ENCODE measurements around the gene MGLL. TPM values are rescaled to one million over a fixed set of nuclear protein-coding genes. Genes with fewer than 3 reads are reported as not detected.

Gene MGLL
- total and polyA plus RNA-seq, 9 of the 15 experiments (the other 6 are each of a cell fraction or from before 2014, with no cell fraction given) = 0.12 to 0.32 (median 0.18) TPM; not detected in 6

- no peaks in the 10 kb centered on the region for H3K9me3 ChIP-seq (replicated peaks; ENCODE audit: control insufficient read depth, insufficient read depth, low read depth, low read length)
- H2AFZ ChIP-seq (ENCODE audit: low read depth, low read length) = no peak overlapping the region
- in situ Hi-C loops (cut with MboI) = no loop called here
- ChIA-PET POLR2A (no interaction called here), CTCF (ENCODE audit: low intra/inter-chr PET ratio) (no interaction called here)
- no peaks in the 10 kb centered on the region for H4K20me1 ChIP-seq (replicated peaks; ENCODE audit: control insufficient read depth, insufficient read depth, low read length)
- no peak overlapping the region for H3K9ac ChIP-seq (ENCODE audit: insufficient read depth in 1 of 2, low read depth in 2 of 2, low read length in 2 of 2)
- H3K27ac ChIP-seq (ENCODE audit: extremely low read depth, low read depth, low read length) = no peak overlapping the region
- H3K27me3 ChIP-seq (ENCODE audit: control insufficient read depth in 2 of 2, insufficient read depth in 2 of 2, low read length in 2 of 2) = peaks cover 8 to 30% of the 10 kb centered on the region in 2 experiments; a peak in 4 of 5 replicates
- no peaks in the 10 kb centered on the region for H3K79me2 ChIP-seq (ENCODE audit: control insufficient read depth, insufficient read depth, low read length)
- H3K4me2 ChIP-seq (ENCODE audit: insufficient read depth, low read length) = no peak overlapping the region
- TF ChIP-seq ZC3H11A (IDR thresholded peaks at IDR 0.05; ENCODE audit: low read depth, low read length) (no peak), HBP1 (CRISPR knock-in tag; IDR thresholded peaks at IDR 0.05) (no peak), MEIS2 (IDR thresholded peaks at IDR 0.05; ENCODE audit: partially characterized antibody) (no peak)
- intact Hi-C loops (cut with micrococcal nuclease) = no loop called here
- no peaks in the 10 kb centered on the region for H3K36me3 ChIP-seq (ENCODE audit: control insufficient read depth, insufficient read depth, low read length)
- no peak for FAIRE-seq
- no peaks in the 10 kb centered on the region for H3K4me1 ChIP-seq (replicated peaks in 1 of 2; ENCODE audit: control insufficient read depth in 2 of 2, insufficient read depth in 2 of 2, low read length in 2 of 2)
- BruUV-seq (replicated peaks) = no TSS peak
- ATAC-seq = no peak
- H3K9me1 ChIP-seq (ENCODE audit: control insufficient read depth, insufficient read depth, low read length) = no peaks in the 10 kb centered on the region
- DNase-seq (ENCODE audit: extremely low read depth in 1 of 4, low spot score in 3 of 4) = no peak
- 0% methylated on average over 4 of the region's 4 CpGs for whole genome bisulfite sequencing (ENCODE audit: insufficient coverage, low coverage, missing lambda C conversion rate)
- no peak overlapping the region for H3K4me3 ChIP-seq
These were observed 25.0 kb upstream of the MGLL start for GRCh38 chr3:127847236-127847720.

GRCh38 chr3:127846576-127846975, 24.3 kb upstream of the MGLL start:
- FAIRE-seq (no peak), DNase-seq (ENCODE audit: extremely low read depth in 1 of 4, low spot score in 3 of 4) (no peak), ATAC-seq (no peak)
- no peaks in the 10 kb centered on the region for H3K4me1 ChIP-seq (replicated peaks in 1 of 2; ENCODE audit: control insufficient read depth in 2 of 2, insufficient read depth in 2 of 2, low read length in 2 of 2)
- ChIA-PET CTCF (ENCODE audit: low intra/inter-chr PET ratio) (no interaction called here), POLR2A (no interaction called here)
- no peak overlapping the region for H3K9ac ChIP-seq (ENCODE audit: insufficient read depth in 1 of 2, low read depth in 2 of 2, low read length in 2 of 2)
- 0% methylated on average over 1 of the region's 1 CpG for WGBS (ENCODE audit: insufficient coverage, low coverage, missing lambda C conversion rate)
- H3K9me3 ChIP-seq (replicated peaks; ENCODE audit: control insufficient read depth, insufficient read depth, low read depth, low read length) = no peaks in the 10 kb centered on the region
- H3K27ac ChIP-seq (ENCODE audit: extremely low read depth, low read depth, low read length) = no peak overlapping the region
- intact Hi-C loops (cut with micrococcal nuclease) = no loop called here
- H3K9me1 ChIP-seq (ENCODE audit: control insufficient read depth, insufficient read depth, low read length) = no peaks in the 10 kb centered on the region
- H3K36me3 ChIP-seq (ENCODE audit: control insufficient read depth, insufficient read depth, low read length) = no peaks in the 10 kb centered on the region
- peaks cover 6 to 30% of the 10 kb centered on the region in 2 experiments; a peak in 4 of 5 replicates for H3K27me3 ChIP-seq (ENCODE audit: control insufficient read depth in 2 of 2, insufficient read depth in 2 of 2, low read length in 2 of 2)
- no peaks in the 10 kb centered on the region for H4K20me1 ChIP-seq (replicated peaks; ENCODE audit: control insufficient read depth, insufficient read depth, low read length)
- H3K4me2 ChIP-seq (ENCODE audit: insufficient read depth, low read length) = no peak overlapping the region
- in situ Hi-C loops (cut with MboI) = no loop called here
- no peak overlapping the region for H2AFZ ChIP-seq (ENCODE audit: low read depth, low read length)
- H3K4me3 ChIP-seq = no peak overlapping the region
- H3K79me2 ChIP-seq (ENCODE audit: control insufficient read depth, insufficient read depth, low read length) = no peaks in the 10 kb centered on the region
- BruUV-seq (replicated peaks) = no TSS peak
- TF ChIP-seq ZBED1 (IDR thresholded peaks at IDR 0.05) = no peak
- TF ChIP-seq PTBP1 (IDR thresholded peaks at IDR 0.05; ENCODE audit: low read depth, low read length) = no peak
- TF ChIP-seq, protein P1, sequence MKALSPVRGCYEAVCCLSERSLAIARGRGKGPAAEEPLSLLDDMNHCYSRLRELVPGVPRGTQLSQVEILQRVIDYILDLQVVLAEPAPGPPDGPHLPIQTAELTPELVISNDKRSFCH (CRISPR knock-in tag; IDR thresholded peaks at IDR 0.05) = no peak
- TF ChIP-seq, protein P1 (tag; IDR thresholded peaks at IDR 0.05) = no peak
- no peak for TF ChIP-seq GTF3C2 (IDR thresholded peaks at IDR 0.05; ENCODE audit: borderline replicate concordance, extremely low read depth, insufficient read length)
- TF ChIP-seq CBX8 (IDR thresholded peaks at IDR 0.05; ENCODE audit: borderline replicate concordance, extremely low read depth, low read depth, low read length, poor library complexity, severe bottlenecking) = no peak
- TF ChIP-seq PHTF2 (CRISPR knock-in tag; IDR thresholded peaks at IDR 0.05) = no peak
- TF ChIP-seq RBM17 (IDR thresholded peaks at IDR 0.05; ENCODE audit: borderline replicate concordance, low read depth, low read length) = no peak
